GM10248 (cell line): Measurements from ENCODE around the gene ABI3BP.

Source experiments
- CTCF ChIA-PET: fragments of 300-600 bp; sonication (Branson Sonifier 250); formaldehyde crosslinking; extraction: SDS; loops from one replicate; lab custom pipeline; 2021; ENCODE audit warnings: antibody characterized with exemption; lab: Yijun Ruan, JAX
- POLR2A ChIA-PET: fragments of 350-650 bp; sonication (Branson Sonifier 250); formaldehyde crosslinking; extraction: SDS; loops from one replicate; lab custom pipeline; 2020; ENCODE audit warnings: antibody characterized with exemption; lab: Yijun Ruan, JAX
- DNase-seq: peaks from one replicate; pipeline ENCODE4 v3.0.0; 2012; ENCODE audit errors: extremely low spot score
- CTCF ChIP-seq: IDR thresholded peaks from 2 replicates; pipeline ENCODE4 v1.5.1; 2012; ENCODE audit warnings: mild to moderate bottlenecking, low read depth; ENCODE audit errors: extremely low read depth, missing control alignments, control extremely low read depth

ABI3BP gene

GRCh38 chr3:100865442-100865841, 127.8 kb downstream of the ABI3BP start:
- CTCF ChIA-PET, result interaction anchor here (0.9 to 1.5 kb wide), 3 partner anchors 10 to 21 kb away, joined by 3 to 5 read pairs (median 5); no protein-coding TSS in a partner anchor
- DNase-seq, result no peak
- POLR2A ChIA-PET, result no interaction called here
- TF ChIP-seq CTCF, result no peak

DNA sequence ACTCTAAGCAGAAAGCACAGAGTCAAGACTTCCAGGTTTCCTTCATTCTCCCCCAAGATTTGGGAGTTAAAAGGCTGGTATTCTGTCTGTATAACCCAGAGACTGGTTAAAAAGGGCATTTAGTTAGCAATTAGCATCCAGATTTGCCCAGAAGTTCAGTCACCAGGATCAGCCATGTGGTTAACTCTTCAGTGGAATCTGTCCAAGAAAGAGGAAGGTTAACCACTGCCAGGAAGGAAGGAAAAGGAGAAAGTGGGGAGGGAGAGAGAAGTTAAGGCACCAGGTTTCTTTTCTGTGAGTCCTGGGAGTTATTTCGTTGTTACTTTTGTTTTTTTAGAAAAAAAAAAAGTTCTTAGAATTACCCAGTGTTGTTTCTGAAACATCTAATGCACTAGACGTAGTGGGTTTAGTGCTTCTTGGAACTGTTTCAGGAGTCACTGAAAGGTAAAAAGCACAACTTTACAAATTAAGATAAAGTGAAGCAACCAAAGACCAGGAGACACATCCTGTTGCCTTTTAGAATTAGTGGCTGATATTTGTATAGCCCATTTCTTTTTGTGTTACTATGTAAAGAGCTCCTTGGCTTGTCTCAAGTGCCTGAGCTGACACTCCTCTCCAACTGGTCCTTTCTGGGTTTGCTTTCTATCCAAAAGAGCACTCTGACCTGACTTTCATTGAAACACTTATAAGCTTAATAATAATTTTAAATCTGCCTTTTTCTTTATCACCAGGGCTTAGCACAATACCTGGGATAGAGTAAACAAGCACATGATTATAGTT, 128.6 kb downstream of the ABI3BP start:
- ChIA-PET POLR2A (no interaction called here), CTCF (interaction anchor here (0.9 to 1.5 kb wide), 3 partner anchors 9 to 20 kb away, joined by 3 to 5 read pairs (median 5); no protein-coding TSS in a partner anchor)
- no peak for DNase-seq
- no peak for TF ChIP-seq CTCF

DNA sequence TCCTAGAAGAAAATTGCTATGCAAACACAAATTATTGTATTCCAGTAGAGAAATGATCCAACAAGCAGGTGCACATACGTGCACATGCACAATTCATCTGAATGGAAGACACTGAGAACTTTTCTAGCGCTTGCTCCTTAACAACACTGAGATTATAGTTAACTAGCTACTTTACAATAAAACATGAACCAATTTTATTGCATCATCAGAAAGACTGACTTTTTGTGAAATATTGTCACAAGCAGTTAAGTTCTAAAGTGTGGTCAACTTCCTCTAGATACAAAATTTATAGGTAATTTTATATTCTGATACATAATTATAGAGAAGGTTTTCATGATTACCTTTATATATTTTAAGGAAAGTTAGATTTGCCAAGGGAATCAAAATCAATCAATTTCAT, 135.4 kb downstream of the ABI3BP start:
- TF ChIP-seq CTCF, result no peak
- ChIA-PET CTCF (interaction anchor here (0.6 kb wide), 1 partner anchor 1668 kb away, joined by 3 read pairs; no protein-coding TSS in a partner anchor), POLR2A (no interaction called here)
- DNase-seq, result no peak

DNA sequence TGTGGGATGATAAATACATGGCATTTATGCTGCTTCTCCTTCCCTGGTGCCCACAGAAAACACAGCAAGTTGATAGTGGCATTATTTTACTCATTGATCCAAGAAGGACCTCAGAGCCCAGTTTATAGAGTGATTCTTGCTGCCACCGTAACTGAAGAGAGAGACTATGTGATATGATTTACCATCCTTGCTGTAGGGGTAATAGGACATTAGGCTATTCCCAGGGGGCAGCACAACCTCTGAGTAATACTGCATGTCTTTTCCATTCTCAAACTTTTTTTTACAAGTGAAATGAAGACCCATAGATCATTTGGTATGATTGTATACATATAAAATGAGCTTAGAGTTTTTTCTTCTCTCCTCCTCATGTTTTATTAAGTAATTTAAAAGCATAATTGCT, 136.4 kb downstream of the ABI3BP start:
- TF ChIP-seq CTCF, result no peak
- CTCF ChIA-PET, result interaction anchor here (1.0 to 1.1 kb wide), 2 partner anchors 23 to 47 kb away, joined by 3 read pairs; no protein-coding TSS in a partner anchor
- POLR2A ChIA-PET, result no interaction called here
- no peak for DNase-seq

GRCh38 chr3:100852840-100853239, 140.4 kb downstream of the ABI3BP start:
- ChIA-PET CTCF (interaction anchor here (1.1 kb wide), 1 partner anchor 8 kb away, joined by 4 read pairs; no protein-coding TSS in a partner anchor), POLR2A (no interaction called here)
- DNase-seq, result no peak
- no peak for TF ChIP-seq CTCF

DNA sequence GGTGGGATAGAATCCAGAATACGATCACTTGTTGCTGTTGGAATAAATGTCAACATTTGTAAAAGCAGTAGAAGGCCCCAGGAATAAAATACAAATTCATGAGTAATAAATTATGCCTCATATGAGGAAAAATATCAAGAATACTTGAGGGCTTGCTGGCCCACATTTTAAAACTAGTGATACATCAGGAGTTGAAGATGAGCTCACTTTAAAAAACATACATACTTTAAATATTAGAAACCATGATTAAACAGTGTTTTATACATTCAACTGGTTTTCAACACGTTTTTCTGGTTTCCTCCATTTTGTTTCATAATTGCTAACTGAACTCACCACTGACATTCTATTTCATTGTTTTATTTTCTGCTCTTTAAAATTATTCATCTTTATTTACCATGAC, 142.5 kb downstream of the ABI3BP start:
- ChIA-PET CTCF (interaction anchor here (1.4 kb wide), 1 partner anchor 14 kb away, joined by 3 read pairs; no protein-coding TSS in a partner anchor), POLR2A (no interaction called here)
- TF ChIP-seq CTCF, result no peak
- DNase-seq, result no peak
